Calu3 (cell line): Measurements from ENCODE around the gene MRPL53. TPM values are rescaled to one million over a fixed set of nuclear protein-coding genes. Genes with fewer than 3 reads are reported as not detected.
"Not testable (repeated sequence)": the region's sequence is repeated elsewhere in the genome, so short reads cannot be mapped to it uniquely, and the experiment has no call there.

Experiments used
- BruUV-seq: library from RNA; stranded (reverse); fragments of 400-500 nt; replicated peaks from 2 replicates; lab custom pipeline; 2021; lab: Mats Ljungman, UMichigan
- CTCF ChIA-PET: fragments of 300-600 bp; sonication (Branson Sonifier 250); formaldehyde crosslinking; loops from one replicate; lab custom pipeline; 2022; ENCODE audit warnings: antibody characterized with exemption; lab: Charles Lee
- DNase-seq: peaks from one replicate; pipeline ENCODE4 v3.0.0; 2022
- H3K27ac Mint-ChIP-seq: one replicate; pipeline ENCODE4 v1.8.0; 2022; ENCODE audit warnings: mixed read lengths; ENCODE audit not compliant: unreplicated experiment
- H3K27me3 Mint-ChIP-seq: one replicate; pipeline ENCODE4 v1.8.0; 2022; ENCODE audit warnings: mixed read lengths; ENCODE audit not compliant: unreplicated experiment
- H3K36me3 Mint-ChIP-seq: one replicate; pipeline ENCODE4 v1.8.0; 2022; ENCODE audit warnings: mild to moderate bottlenecking, moderate library complexity, mixed read lengths; ENCODE audit not compliant: insufficient read depth, unreplicated experiment
- H3K4me1 Mint-ChIP-seq: one replicate; pipeline ENCODE4 v1.8.0; 2022; ENCODE audit warnings: mild to moderate bottlenecking, low read depth, mixed read lengths; ENCODE audit not compliant: unreplicated experiment
- H3K4me3 Mint-ChIP-seq: one replicate; pipeline ENCODE4 v1.8.0; 2022; ENCODE audit warnings: mild to moderate bottlenecking, low read depth, moderate library complexity, mixed read lengths; ENCODE audit not compliant: unreplicated experiment
- H3K9me3 Mint-ChIP-seq: one replicate; pipeline ENCODE4 v1.8.0; 2022; ENCODE audit warnings: low read depth, mixed read lengths; ENCODE audit not compliant: unreplicated experiment
- CTCF ChIP-seq: fragments of 200-600 bp; IDR thresholded peaks from one replicate; pipeline ENCODE4 v1.8.0; 2022; ENCODE audit warnings: antibody characterized with exemption; ENCODE audit not compliant: unreplicated experiment
- intact Hi-C: fragments of 100-400 bp; cut with micrococcal nuclease; formaldehyde crosslinking; loops from one replicate; pipeline ENCODE4 v1.10.0; 2022; ENCODE audit not compliant: unreplicated experiment
- total RNA-seq: library from RNA; stranded (reverse); gene quantifications from 2 replicates; pipeline ENCODE4 v1.2.3, GENCODE V29; 2022

Gene MRPL53
- total RNA-seq, 1 experiment from 2014 or later: 83.7 TPM

GRCh38 chr2:74462054-74462785 is 10.3 kb downstream of the MRPL53 start:
- DNase-seq: no peak
- intact Hi-C loops: no loop called here
- no peak overlapping the region for H3K4me3 Mint-ChIP-seq
- BruUV-seq: no TSS peak
- H3K27me3 Mint-ChIP-seq: no peaks in the 10 kb centered on the region
- no peak for TF ChIP-seq CTCF
- CTCF ChIA-PET: no interaction called here
- H3K27ac Mint-ChIP-seq: no peak overlapping the region
- H3K36me3 Mint-ChIP-seq: peaks cover 87% of the 10 kb centered on the region
- no peaks in the 10 kb centered on the region for H3K9me3 Mint-ChIP-seq
- peaks cover 18% of the 10 kb centered on the region for H3K4me1 Mint-ChIP-seq

GRCh38 chr2:74461187-74462053 is 11.1 kb downstream of the MRPL53 start:
- Mint-ChIP-seq H3K4me1 (peaks cover 26% of the 10 kb centered on the region), H3K27ac (no peak overlapping the region), H3K27me3 (no peaks in the 10 kb centered on the region), H3K4me3 (no peak overlapping the region), H3K36me3 (peaks cover 92% of the 10 kb centered on the region), H3K9me3 (no peaks in the 10 kb centered on the region)
- peak; percentile 36 for TF ChIP-seq CTCF
- peak; percentile 40 for DNase-seq
- no TSS peak for BruUV-seq
- intact Hi-C loops: no loop called here
- CTCF ChIA-PET: no interaction called here

GRCh38 chr2:74460187-74460586 is 12.3 kb downstream of the MRPL53 start:
- peaks cover 38% of the 10 kb centered on the region for H3K4me1 Mint-ChIP-seq

GRCh38 chr2:74459503-74460118 is 12.9 kb downstream of the MRPL53 start:
- CTCF ChIA-PET, DNase-seq, H3K9me3 Mint-ChIP-seq, BruUV-seq, intact Hi-C loops, H3K27me3 Mint-ChIP-seq: not testable (repeated sequence)
- peak overlapping the region; percentile 94 for H3K27ac Mint-ChIP-seq
- H3K4me1 Mint-ChIP-seq: peaks cover 42% of the 10 kb centered on the region
- peaks cover 95% of the 10 kb centered on the region for H3K36me3 Mint-ChIP-seq
- peak overlapping the region; percentile 83 for H3K4me3 Mint-ChIP-seq

More at GRCh38 chr2:74460187-74460586, 12.3 kb downstream of the MRPL53 start:
- peak overlapping the region; percentile 94 for H3K27ac Mint-ChIP-seq
- peaks cover 95% of the 10 kb centered on the region for H3K36me3 Mint-ChIP-seq
- BruUV-seq, CTCF ChIA-PET, H3K27me3 Mint-ChIP-seq, H3K9me3 Mint-ChIP-seq, intact Hi-C loops, DNase-seq: not testable (repeated sequence)
- peak overlapping the region; percentile 83 for H3K4me3 Mint-ChIP-seq

GRCh38 chr2:74458938-74459363 is 13.5 kb downstream of the MRPL53 start:
- H3K4me1 Mint-ChIP-seq: peaks cover 42% of the 10 kb centered on the region
- CTCF ChIA-PET: interaction anchor here (1.2 kb wide), 1 partner anchor 73 kb away, joined by 5 read pairs; no protein-coding TSS in a partner anchor
- intact Hi-C loops: no loop called here
- DNase-seq: no peak
- H3K9me3 Mint-ChIP-seq: no peaks in the 10 kb centered on the region
- H3K36me3 Mint-ChIP-seq: peaks cover 91% of the 10 kb centered on the region
- no peak for TF ChIP-seq CTCF
- BruUV-seq: no TSS peak
- H3K27ac Mint-ChIP-seq: peak overlapping the region; percentile 94
- no peaks in the 10 kb centered on the region for H3K27me3 Mint-ChIP-seq
- H3K4me3 Mint-ChIP-seq: peak overlapping the region; percentile 83
